GM12874 (cell line): ENCODE measurements around the gene NEURL1B.

Source experiments
- TF ChIP-seq, protein P1 (sequence below): IDR thresholded peaks from 2 replicates; pipeline ENCODE4 v1.5.1; 2011; ENCODE audit warnings: low read depth, mild to moderate bottlenecking, control low read depth, low read length, moderate library complexity; ENCODE audit not compliant: insufficient read depth

Gene NEURL1B

DNA sequence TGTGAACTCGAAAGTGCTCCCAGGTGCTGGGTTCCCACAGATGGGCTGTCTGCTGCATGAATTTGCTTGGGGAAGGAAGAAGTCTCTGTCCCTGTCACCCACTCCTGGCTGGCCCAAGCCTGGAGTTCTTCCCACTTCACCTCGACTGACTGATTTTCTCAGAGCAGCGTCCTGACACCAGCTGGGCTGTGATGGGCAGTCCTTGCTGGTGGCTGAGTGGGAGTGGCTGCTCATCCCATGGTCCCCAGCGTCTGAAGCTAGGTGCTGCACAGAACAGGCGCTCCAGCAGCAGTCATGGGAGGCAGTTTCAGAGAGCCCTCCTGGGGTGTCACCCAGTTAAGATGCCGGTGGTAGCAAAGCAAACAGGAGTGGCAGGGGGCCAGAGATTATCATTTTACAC is 10.1 kb upstream of the NEURL1B start:
- TF ChIP-seq, protein P1, sequence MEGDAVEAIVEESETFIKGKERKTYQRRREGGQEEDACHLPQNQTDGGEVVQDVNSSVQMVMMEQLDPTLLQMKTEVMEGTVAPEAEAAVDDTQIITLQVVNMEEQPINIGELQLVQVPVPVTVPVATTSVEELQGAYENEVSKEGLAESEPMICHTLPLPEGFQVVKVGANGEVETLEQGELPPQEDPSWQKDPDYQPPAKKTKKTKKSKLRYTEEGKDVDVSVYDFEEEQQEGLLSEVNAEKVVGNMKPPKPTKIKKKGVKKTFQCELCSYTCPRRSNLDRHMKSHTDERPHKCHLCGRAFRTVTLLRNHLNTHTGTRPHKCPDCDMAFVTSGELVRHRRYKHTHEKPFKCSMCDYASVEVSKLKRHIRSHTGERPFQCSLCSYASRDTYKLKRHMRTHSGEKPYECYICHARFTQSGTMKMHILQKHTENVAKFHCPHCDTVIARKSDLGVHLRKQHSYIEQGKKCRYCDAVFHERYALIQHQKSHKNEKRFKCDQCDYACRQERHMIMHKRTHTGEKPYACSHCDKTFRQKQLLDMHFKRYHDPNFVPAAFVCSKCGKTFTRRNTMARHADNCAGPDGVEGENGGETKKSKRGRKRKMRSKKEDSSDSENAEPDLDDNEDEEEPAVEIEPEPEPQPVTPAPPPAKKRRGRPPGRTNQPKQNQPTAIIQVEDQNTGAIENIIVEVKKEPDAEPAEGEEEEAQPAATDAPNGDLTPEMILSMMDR: no peak

GRCh38 chr5:172632346-172633092 is 8.5 kb upstream of the NEURL1B start:
- TF ChIP-seq, protein P1: no peak

- TF ChIP-seq, protein P1: no peak
These were observed 7.6 kb upstream of the NEURL1B start for GRCh38 chr5:172633403-172633970.

GRCh38 chr5:172634106-172634899 is 6.8 kb upstream of the NEURL1B start:
- TF ChIP-seq, protein P1: no peak

- TF ChIP-seq, protein P1: no peak
These were observed 6.0 kb upstream of the NEURL1B start for GRCh38 chr5:172635038-172635437.

GRCh38 chr5:172636279-172637050 is 4.6 kb upstream of the NEURL1B start:
- TF ChIP-seq, protein P1: no peak
